ENCODE measurements around the gene PGAP6. TPM values are rescaled to one million over a fixed set of nuclear protein-coding genes. Genes with fewer than 3 reads are reported as not detected.

Gene PGAP6
- total and polyA plus RNA-seq, 2 of the 13 experiments (the other 11 are each of a cell fraction or from before 2014, with no cell fraction given): 52.7 to 136 TPM

DNA sequence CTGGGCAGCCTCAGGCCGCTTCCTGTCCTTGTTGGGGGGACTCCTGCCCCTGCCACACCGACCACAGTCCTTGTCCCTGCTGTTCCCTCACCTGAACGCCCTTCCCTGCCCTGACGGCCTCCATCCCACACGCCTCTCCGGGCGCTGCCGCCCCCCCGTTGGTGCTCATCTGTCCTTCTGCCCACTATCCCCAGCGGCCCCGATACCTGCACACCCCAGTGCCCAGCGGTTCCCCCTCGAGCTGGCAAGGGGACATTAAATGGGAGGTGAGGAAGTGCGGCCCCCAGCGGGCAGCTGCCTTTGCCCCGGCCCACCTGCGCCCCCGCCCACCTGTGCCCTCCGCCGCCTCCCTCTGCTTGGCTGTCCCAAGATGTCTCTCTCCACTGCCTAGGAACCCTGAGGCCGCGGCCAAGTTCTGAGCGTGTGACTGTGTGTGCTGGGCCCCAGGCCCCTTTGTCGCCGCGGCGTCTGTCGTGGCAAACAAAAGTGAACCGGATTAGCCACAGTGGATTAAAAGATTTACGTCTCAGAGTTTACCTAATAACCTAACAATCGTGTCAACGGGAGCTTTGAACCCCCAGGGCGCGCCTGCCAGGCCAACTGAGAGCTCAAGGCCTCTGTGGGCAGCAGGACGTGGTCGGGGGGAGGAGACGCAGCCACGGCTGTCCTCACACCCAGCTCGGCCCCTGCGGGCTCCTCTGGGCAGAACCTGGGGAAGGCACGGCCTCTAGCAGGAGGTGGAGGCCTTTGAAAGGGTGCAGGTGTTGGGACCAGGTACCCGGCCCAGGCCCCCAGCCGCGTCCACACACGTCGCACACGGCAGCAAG is 21.7 kb downstream of the PGAP6 start:
- DNase-seq (ENCODE audit: low spot score): peak; percentile 30
- intact Hi-C loops (cut with micrococcal nuclease; ENCODE audit: unreplicated experiment): loop anchor here (5.0 kb wide), 2 partner anchors 133 to 243 kb away; partner anchors contain the start of gene LUC7L
- CTCF ChIA-PET (ENCODE audit: low intra/inter-chr PET ratio, low total read pairs): no interaction called here
- TF ChIP-seq SIN3B (IDR thresholded peaks at IDR 0.05; ENCODE audit: low read length) (no peak), CBX1 (IDR thresholded peaks at IDR 0.05; ENCODE audit: low read depth) (no peak), ZNF589 (CRISPR knock-in tag; conservative IDR thresholded peaks at IDR 0.05) (no peak; the same call in 1 of the 2 replicates), MAF1 (CRISPR knock-in tag; IDR thresholded peaks at IDR 0.05; ENCODE audit: borderline replicate concordance) (no peak), ZFP82 (CRISPR knock-in tag; IDR thresholded peaks at IDR 0.05; ENCODE audit: borderline replicate concordance) (no peak), ZNF777 (CRISPR knock-in tag; IDR thresholded peaks at IDR 0.05) (0 out of 2 replicates have a peak, but pooled peaks have one; percentile 38), RFXAP (CRISPR knock-in tag; IDR thresholded peaks at IDR 0.05; ENCODE audit: borderline replicate concordance) (no peak), ZNF776 (CRISPR knock-in tag; IDR thresholded peaks at IDR 0.05) (peak; percentile 5; the same call in 1 of the 2 replicates), HNRNPL (IDR thresholded peaks at IDR 0.05; ENCODE audit: low read depth, low read length) (peak; percentile 78; the same call in 1 of the 2 replicates), ZNF615 (CRISPR knock-in tag; IDR thresholded peaks at IDR 0.05; ENCODE audit: borderline replicate concordance) (no peak), ARNT (IDR thresholded peaks at IDR 0.05) (no peak), HES4 (CRISPR knock-in tag; IDR thresholded peaks at IDR 0.05; ENCODE audit: borderline replicate concordance) (no peak), ZFP36L1 (CRISPR knock-in tag; IDR thresholded peaks at IDR 0.05) (no peak), KAT7 (CRISPR knock-in tag; IDR thresholded peaks at IDR 0.05; ENCODE audit: borderline replicate concordance) (no peak), SAP130 (CRISPR knock-in tag; IDR thresholded peaks at IDR 0.05; ENCODE audit: low read depth) (peak; percentile 49; the same call in 1 of the 2 replicates), ZFX (CRISPR knock-in tag; IDR thresholded peaks at IDR 0.05; ENCODE audit: low read depth) (peak; percentile 87), HNF4G (IDR thresholded peaks at IDR 0.05; ENCODE audit: borderline replicate concordance, low read depth, low read length) (no peak), HNF4G (CRISPR knock-in tag; IDR thresholded peaks at IDR 0.05; ENCODE audit: borderline replicate concordance, low read depth) (no peak; the same call in 1 of the 2 replicates), NFE2L1 (CRISPR knock-in tag; IDR thresholded peaks at IDR 0.05; ENCODE audit: borderline replicate concordance) (no peak), JUNB (CRISPR knock-in tag; IDR thresholded peaks at IDR 0.05; ENCODE audit: borderline replicate concordance) (no peak), ZSCAN30 (CRISPR knock-in tag; IDR thresholded peaks at IDR 0.05) (no peak)
- TF ChIP-seq, protein P1, sequence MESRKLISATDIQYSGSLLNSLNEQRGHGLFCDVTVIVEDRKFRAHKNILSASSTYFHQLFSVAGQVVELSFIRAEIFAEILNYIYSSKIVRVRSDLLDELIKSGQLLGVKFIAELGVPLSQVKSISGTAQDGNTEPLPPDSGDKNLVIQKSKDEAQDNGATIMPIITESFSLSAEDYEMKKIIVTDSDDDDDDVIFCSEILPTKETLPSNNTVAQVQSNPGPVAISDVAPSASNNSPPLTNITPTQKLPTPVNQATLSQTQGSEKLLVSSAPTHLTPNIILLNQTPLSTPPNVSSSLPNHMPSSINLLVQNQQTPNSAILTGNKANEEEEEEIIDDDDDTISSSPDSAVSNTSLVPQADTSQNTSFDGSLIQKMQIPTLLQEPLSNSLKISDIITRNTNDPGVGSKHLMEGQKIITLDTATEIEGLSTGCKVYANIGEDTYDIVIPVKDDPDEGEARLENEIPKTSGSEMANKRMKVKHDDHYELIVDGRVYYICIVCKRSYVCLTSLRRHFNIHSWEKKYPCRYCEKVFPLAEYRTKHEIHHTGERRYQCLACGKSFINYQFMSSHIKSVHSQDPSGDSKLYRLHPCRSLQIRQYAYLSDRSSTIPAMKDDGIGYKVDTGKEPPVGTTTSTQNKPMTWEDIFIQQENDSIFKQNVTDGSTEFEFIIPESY (CRISPR knock-in tag; IDR thresholded peaks at IDR 0.05): no peak; the same call in 1 of the 2 replicates
- TF ChIP-seq, protein P2, sequence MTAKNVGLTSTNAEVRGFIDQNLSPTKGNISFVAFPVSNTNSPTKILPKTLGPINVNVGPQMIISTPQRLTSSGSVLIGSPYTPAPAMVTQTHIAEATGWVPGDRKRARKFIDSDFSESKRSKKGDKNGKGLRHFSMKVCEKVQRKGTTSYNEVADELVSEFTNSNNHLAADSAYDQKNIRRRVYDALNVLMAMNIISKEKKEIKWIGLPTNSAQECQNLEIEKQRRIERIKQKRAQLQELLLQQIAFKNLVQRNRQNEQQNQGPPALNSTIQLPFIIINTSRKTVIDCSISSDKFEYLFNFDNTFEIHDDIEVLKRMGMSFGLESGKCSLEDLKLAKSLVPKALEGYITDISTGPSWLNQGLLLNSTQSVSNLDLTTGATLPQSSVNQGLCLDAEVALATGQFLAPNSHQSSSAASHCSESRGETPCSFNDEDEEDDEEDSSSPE (CRISPR knock-in tag; IDR thresholded peaks at IDR 0.05): peak; percentile 30; the same call in 1 of the 2 replicates

More for the DNA sequence above, 21.7 kb downstream of the PGAP6 start:
- no TSS peak for BruUV-seq (replicated peaks)
- Histone ChIP-seq H3K9ac (ENCODE audit: insufficient read depth, low read depth, low read length) (peak overlapping the region; percentile 34), H3K27ac (ENCODE audit: extremely low read length, insufficient read depth, low read length) (peak overlapping the region; percentile 62), H4K20me1 (ENCODE audit: insufficient read depth, low read length) (no peaks in the 10 kb centered on the region), H3K9me3 (ENCODE audit: low read length) (no peaks in the 10 kb centered on the region), H3K27me3 (ENCODE audit: control insufficient read depth in 1 of 2, insufficient read depth in 2 of 2, low read length in 2 of 2) (peaks cover 1 to 13% of the 10 kb centered on the region in 2 experiments; a peak in 4 of 5 replicates), H3K36me3 (replicated peaks in 1 of 2; ENCODE audit: control insufficient read depth in 1 of 2, insufficient read depth in 2 of 2, low read length in 2 of 2) (no peaks in the 10 kb centered on the region), H3K79me2 (ENCODE audit: insufficient read depth, low read length) (no peaks in the 10 kb centered on the region), H3K4me1 (ENCODE audit: insufficient read depth, low read length) (peaks cover 90% of the 10 kb centered on the region), H2AFZ (ENCODE audit: low read length) (no peak overlapping the region), H3K4me2 (ENCODE audit: low read depth, low read length) (peak overlapping the region; percentile 61), H3K4me3 (replicated peaks in 1 of 3; ENCODE audit: insufficient read depth in 1 of 3, low read depth in 2 of 3, low read length in 3 of 3) (peak overlapping the region in 2 of 3 experiments; percentile 20 to 52; a peak in 3 of 6 replicates)
- ATAC-seq (no peak), FAIRE-seq (no peak)
- in situ Hi-C loops (cut with HindIII; ENCODE audit: extremely low pct_ligation_motif_present, low pct_unique_long_range_greater_than_20kb): loop anchor here (5.0 kb wide), 1 partner anchor 88 kb away; no protein-coding TSS in a partner anchor
- POLR2A ChIA-PET: interaction anchor here (0.7 kb wide), 1 partner anchor 263 kb away, joined by 4 read pairs; no protein-coding TSS in a partner anchor
- WGBS (ENCODE audit: low lambda C conversion rate): 43% methylated on average over 34 of the region's 47 CpGs
